ENCODE measurements around the gene PARP3.

DNA sequence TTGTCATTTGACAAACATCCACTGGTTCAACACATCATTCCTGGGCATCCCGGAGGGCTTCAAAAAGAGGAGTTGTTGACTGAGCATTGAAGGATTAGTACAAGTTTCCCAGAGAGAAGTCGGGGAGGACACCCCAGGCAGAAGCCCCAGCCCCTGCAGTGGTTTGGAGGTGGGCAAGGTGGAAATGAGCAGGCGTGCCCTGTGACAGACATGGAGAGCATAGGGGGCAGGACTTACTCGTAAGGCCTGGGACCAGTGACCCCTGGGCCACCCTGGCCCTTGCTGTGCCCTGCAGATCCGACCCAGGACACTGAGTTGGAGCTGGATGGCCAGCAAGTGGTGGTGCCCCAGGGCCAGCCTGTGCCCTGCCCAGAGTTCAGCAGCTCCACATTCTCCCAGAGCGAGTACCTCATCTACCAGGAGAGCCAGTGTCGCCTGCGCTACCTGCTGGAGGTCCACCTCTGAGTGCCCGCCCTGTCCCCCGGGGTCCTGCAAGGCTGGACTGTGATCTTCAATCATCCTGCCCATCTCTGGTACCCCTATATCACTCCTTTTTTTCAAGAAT is 5.9 kb downstream of the PARP3 start:
- TF ChIP-seq, protein P1, sequence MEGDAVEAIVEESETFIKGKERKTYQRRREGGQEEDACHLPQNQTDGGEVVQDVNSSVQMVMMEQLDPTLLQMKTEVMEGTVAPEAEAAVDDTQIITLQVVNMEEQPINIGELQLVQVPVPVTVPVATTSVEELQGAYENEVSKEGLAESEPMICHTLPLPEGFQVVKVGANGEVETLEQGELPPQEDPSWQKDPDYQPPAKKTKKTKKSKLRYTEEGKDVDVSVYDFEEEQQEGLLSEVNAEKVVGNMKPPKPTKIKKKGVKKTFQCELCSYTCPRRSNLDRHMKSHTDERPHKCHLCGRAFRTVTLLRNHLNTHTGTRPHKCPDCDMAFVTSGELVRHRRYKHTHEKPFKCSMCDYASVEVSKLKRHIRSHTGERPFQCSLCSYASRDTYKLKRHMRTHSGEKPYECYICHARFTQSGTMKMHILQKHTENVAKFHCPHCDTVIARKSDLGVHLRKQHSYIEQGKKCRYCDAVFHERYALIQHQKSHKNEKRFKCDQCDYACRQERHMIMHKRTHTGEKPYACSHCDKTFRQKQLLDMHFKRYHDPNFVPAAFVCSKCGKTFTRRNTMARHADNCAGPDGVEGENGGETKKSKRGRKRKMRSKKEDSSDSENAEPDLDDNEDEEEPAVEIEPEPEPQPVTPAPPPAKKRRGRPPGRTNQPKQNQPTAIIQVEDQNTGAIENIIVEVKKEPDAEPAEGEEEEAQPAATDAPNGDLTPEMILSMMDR (IDR thresholded peaks at IDR 0.05): no peak
- TF ChIP-seq POLR2A (IDR thresholded peaks at IDR 0.05) (no peak), POLR2AphosphoS5 (IDR thresholded peaks at IDR 0.05; ENCODE audit: insufficient read depth in 1 of 2, low read depth in 1 of 2) (no peak)

Data from vagina (tissue), 2 donors.